ENCODE results near the gene SEBOX.

Gene SEBOX

GRCh38 chr17:28344011-28344410 is 21.0 kb downstream of the SEBOX start:
- H3K36me3 ChIP-seq (ENCODE audit: insufficient read depth, low read length), result peaks cover 69% of the 10 kb centered on the region

GRCh38 chr17:28343491-28343932 is 21.5 kb downstream of the SEBOX start:
- Histone ChIP-seq H2AFZ (ENCODE audit: low read length) (no peak overlapping the region), H3K4me1 (ENCODE audit: insufficient read depth, low read length, severe bottlenecking) (peaks cover 12% of the 10 kb centered on the region), H3K79me2 (ENCODE audit: insufficient read depth, low read length) (no peaks in the 10 kb centered on the region), H3K9me2 (ENCODE audit: low read depth, low read length) (no peaks in the 10 kb centered on the region), H3K27me3 (ENCODE audit: insufficient read depth, low read length) (no peaks in the 10 kb centered on the region), H3K27ac (ENCODE audit: low read depth, low read length, poor library complexity, severe bottlenecking) (peak overlapping the region; percentile 84), H3K4me2 (ENCODE audit: low read length) (0 out of 2 replicates have a peak overlapping the region, but pooled peaks have one; percentile 14), H3K9ac (ENCODE audit: low read length) (no peak overlapping the region; the same call in 1 of the 2 replicates), H3K36me3 (ENCODE audit: insufficient read depth, low read length) (peaks cover 64% of the 10 kb centered on the region), H3K4me3 (ENCODE audit: low read depth, low read length, poor library complexity, severe bottlenecking) (no peak overlapping the region), H3F3A (ENCODE audit: insufficient read depth, low read length) (no peaks in the 10 kb centered on the region), H3K9me3 (ENCODE audit: low read length) (no peaks in the 10 kb centered on the region), H4K20me1 (ENCODE audit: insufficient read depth, low read length) (no peaks in the 10 kb centered on the region)
- TF ChIP-seq EZH2 (IDR thresholded peaks at IDR 0.05; ENCODE audit: borderline replicate concordance, low read length) (no peak), CTCF (IDR thresholded peaks at IDR 0.05; ENCODE audit: low read length) (no peak)

More at GRCh38 chr17:28344011-28344410, 21.0 kb downstream of the SEBOX start:
- H3K9me2 ChIP-seq (ENCODE audit: low read depth, low read length), result no peaks in the 10 kb centered on the region
- H3K27me3 ChIP-seq (ENCODE audit: insufficient read depth, low read length), result no peaks in the 10 kb centered on the region
- no peak overlapping the region for H3K4me3 ChIP-seq (ENCODE audit: low read depth, low read length, poor library complexity, severe bottlenecking)
- no peaks in the 10 kb centered on the region for H3K9me3 ChIP-seq (ENCODE audit: low read length)
- peak overlapping the region; percentile 84 for H3K27ac ChIP-seq (ENCODE audit: low read depth, low read length, poor library complexity, severe bottlenecking)
- peaks cover 12% of the 10 kb centered on the region for H3K4me1 ChIP-seq (ENCODE audit: insufficient read depth, low read length, severe bottlenecking)
- no peak overlapping the region; the same call in 1 of the 2 replicates for H3K9ac ChIP-seq (ENCODE audit: low read length)
- 0 out of 2 replicates have a peak overlapping the region, but pooled peaks have one; percentile 14 for H3K4me2 ChIP-seq (ENCODE audit: low read length)
- H3K79me2 ChIP-seq (ENCODE audit: insufficient read depth, low read length), result no peaks in the 10 kb centered on the region
- H3F3A ChIP-seq (ENCODE audit: insufficient read depth, low read length), result no peaks in the 10 kb centered on the region
- no peak overlapping the region for H2AFZ ChIP-seq (ENCODE audit: low read length)
- TF ChIP-seq EZH2 (IDR thresholded peaks at IDR 0.05; ENCODE audit: borderline replicate concordance, low read length) (no peak), CTCF (IDR thresholded peaks at IDR 0.05; ENCODE audit: low read length) (no peak)
- H4K20me1 ChIP-seq (ENCODE audit: insufficient read depth, low read length), result no peaks in the 10 kb centered on the region

GRCh38 chr17:28342313-28342712 is 22.7 kb downstream of the SEBOX start:
- Histone ChIP-seq H3K27me3 (ENCODE audit: insufficient read depth, low read length) (no peaks in the 10 kb centered on the region), H3F3A (ENCODE audit: insufficient read depth, low read length) (no peaks in the 10 kb centered on the region), H3K9me2 (ENCODE audit: low read depth, low read length) (no peaks in the 10 kb centered on the region), H2AFZ (ENCODE audit: low read length) (no peak overlapping the region), H3K27ac (ENCODE audit: low read depth, low read length, poor library complexity, severe bottlenecking) (peak overlapping the region; percentile 75), H3K36me3 (ENCODE audit: insufficient read depth, low read length) (peaks cover 52% of the 10 kb centered on the region), H3K9ac (ENCODE audit: low read length) (no peak overlapping the region), H3K4me2 (ENCODE audit: low read length) (no peak overlapping the region), H3K79me2 (ENCODE audit: insufficient read depth, low read length) (no peaks in the 10 kb centered on the region), H3K4me3 (ENCODE audit: low read depth, low read length, poor library complexity, severe bottlenecking) (no peak overlapping the region), H4K20me1 (ENCODE audit: insufficient read depth, low read length) (no peaks in the 10 kb centered on the region), H3K4me1 (ENCODE audit: insufficient read depth, low read length, severe bottlenecking) (peaks cover 12% of the 10 kb centered on the region), H3K9me3 (ENCODE audit: low read length) (no peaks in the 10 kb centered on the region)
- TF ChIP-seq EZH2 (IDR thresholded peaks at IDR 0.05; ENCODE audit: borderline replicate concordance, low read length) (no peak), CTCF (IDR thresholded peaks at IDR 0.05; ENCODE audit: low read length) (no peak)
